ENCODE measurements around the gene TCEAL9. TPM values are rescaled to one million over a fixed set of nuclear protein-coding genes. Genes with fewer than 3 reads are reported as not detected.
A peak's percentile ranks its signal among the peaks of the same experiment; 100 is the strongest.
"Not testable (repeated sequence)": the region's sequence is repeated elsewhere in the genome, so short reads cannot be mapped to it uniquely, and the experiment has no call there.

TCEAL9 gene, protein sequence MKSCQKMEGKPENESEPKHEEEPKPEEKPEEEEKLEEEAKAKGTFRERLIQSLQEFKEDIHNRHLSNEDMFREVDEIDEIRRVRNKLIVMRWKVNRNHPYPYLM
- 2.5 TPM for total RNA-seq

- no peaks in the 10 kb centered on the region for H3K4me1 ChIP-seq (ENCODE audit: insufficient read depth, low read length)
- H3K27me3 ChIP-seq (ENCODE audit: insufficient read depth, low read length) = no peaks in the 10 kb centered on the region
- H3K9me3 ChIP-seq (ENCODE audit: low read depth, low read length) = no peaks in the 10 kb centered on the region
- H3K4me3 ChIP-seq (ENCODE audit: low read length) = peak within 1 kb of the TSS; percentile 45
Observed at GRCh38 chrX:103356130-103356798, at the start of gene TCEAL9. Gene TCEAL9, plus strand, starts transcription at chrX:103356506. Its CDS starts 1,179 bp downstream, at chrX:103357685.

DNA sequence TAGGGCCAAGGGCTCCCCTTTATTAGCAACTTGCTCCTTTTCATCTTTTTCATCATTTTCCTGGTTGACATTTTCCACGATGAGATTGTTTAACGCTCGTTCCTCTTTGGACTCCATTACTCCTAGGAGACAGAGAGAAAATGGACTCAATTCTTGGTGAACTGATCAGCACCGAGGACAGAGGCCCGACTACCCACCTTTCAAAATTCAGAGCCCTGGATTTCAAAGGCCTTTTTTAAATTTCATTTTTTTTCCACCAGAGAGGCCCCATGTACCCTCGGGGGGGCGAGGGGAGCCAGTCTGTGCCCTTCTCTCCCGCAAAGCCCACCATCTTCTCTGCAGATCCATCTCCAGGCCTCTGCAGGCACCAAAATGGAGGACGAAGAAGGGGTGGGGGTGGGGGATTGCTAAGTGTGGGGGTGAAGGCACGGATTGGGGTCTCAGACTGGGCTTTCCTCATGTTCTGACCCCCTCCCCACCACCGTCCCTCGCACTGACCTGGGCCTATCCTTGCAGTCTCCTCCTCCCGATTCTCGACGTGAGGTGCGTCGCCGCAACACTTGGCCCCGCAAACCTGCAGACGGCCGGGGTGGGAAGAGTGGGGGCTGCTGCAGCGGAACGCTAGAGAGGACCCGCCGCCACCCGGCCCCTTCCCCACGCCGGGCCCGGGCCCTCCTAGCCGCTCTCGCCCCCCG, 46.3 kb upstream of the TCEAL9 start:
- Histone ChIP-seq H3K4me3 (ENCODE audit: low read length) (peak overlapping the region; percentile 43), H3K9me3 (ENCODE audit: low read depth, low read length) (no peaks in the 10 kb centered on the region), H3K27me3 (ENCODE audit: insufficient read depth, low read length) (no peaks in the 10 kb centered on the region), H3K4me1 (ENCODE audit: insufficient read depth, low read length) (no peaks in the 10 kb centered on the region)

- Histone ChIP-seq H3K27me3 (ENCODE audit: insufficient read depth, low read length) (no peaks in the 10 kb centered on the region), H3K4me3 (ENCODE audit: low read length) (peak within 1 kb of the TSS; percentile 43), H3K9me3 (ENCODE audit: low read depth, low read length) (no peaks in the 10 kb centered on the region), H3K4me1 (ENCODE audit: insufficient read depth, low read length) (no peaks in the 10 kb centered on the region)
Observed at GRCh38 chrX:103310555-103311398, 45.5 kb upstream of the TCEAL9 start, which contains the start of gene BEX2. Gene BEX2, minus strand, starts transcription at chrX:103310990. Its CDS starts 1,014 bp downstream, at chrX:103309976.

DNA sequence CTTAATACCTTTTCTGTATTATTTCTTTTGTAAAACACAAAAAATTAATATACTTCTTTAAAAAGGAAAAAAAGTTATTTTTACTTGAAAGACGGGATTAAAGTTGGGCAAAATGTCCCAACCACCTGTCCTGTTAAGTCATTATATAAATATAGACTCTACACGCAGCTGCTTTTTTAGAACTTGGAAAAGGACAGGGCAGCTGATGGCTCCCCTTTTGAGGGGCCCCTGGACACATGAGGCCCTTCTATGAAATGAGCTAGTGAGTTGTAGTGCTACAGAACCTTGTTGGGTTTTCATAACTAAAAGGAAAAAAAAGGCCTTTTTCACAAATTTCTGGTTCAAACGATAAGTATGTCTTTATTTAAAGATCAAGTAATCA, 44.9 kb upstream of the TCEAL9 start:
- no peaks in the 10 kb centered on the region for H3K4me1 ChIP-seq (ENCODE audit: insufficient read depth, low read length)
- no peak overlapping the region for H3K4me3 ChIP-seq (ENCODE audit: low read length)
- no peaks in the 10 kb centered on the region for H3K9me3 ChIP-seq (ENCODE audit: low read depth, low read length)

GRCh38 chrX:103329991-103330390, 26.3 kb upstream of the TCEAL9 start, which contains the start of gene TCEAL7:
Gene TCEAL7, plus strand, starts transcription at chrX:103330239. Its CDS starts 1,165 bp downstream, at chrX:103331404.
- Histone ChIP-seq H3K9me3 (ENCODE audit: low read depth, low read length) (no peaks in the 10 kb centered on the region), H3K4me3 (ENCODE audit: low read length) (no peak within 1 kb of the TSS), H3K27me3 (ENCODE audit: insufficient read depth, low read length) (peaks cover 9% of the 10 kb centered on the region), H3K4me1 (ENCODE audit: insufficient read depth, low read length) (no peaks in the 10 kb centered on the region)

More for the DNA sequence above, 44.9 kb upstream of the TCEAL9 start:
- no peaks in the 10 kb centered on the region for H3K27me3 ChIP-seq (ENCODE audit: insufficient read depth, low read length)

GRCh38 chrX:103330681-103331288, 25.5 kb upstream of the TCEAL9 start:
- Histone ChIP-seq H3K27me3 (ENCODE audit: insufficient read depth, low read length) (peaks cover 9% of the 10 kb centered on the region), H3K9me3 (ENCODE audit: low read depth, low read length) (no peaks in the 10 kb centered on the region), H3K4me1 (ENCODE audit: insufficient read depth, low read length) (no peaks in the 10 kb centered on the region), H3K4me3 (ENCODE audit: low read length) (no peak overlapping the region)

GRCh38 chrX:103338663-103339062, 17.6 kb upstream of the TCEAL9 start:
- Histone ChIP-seq H3K4me3 (ENCODE audit: low read length) (no peak overlapping the region), H3K4me1 (ENCODE audit: insufficient read depth, low read length) (no peaks in the 10 kb centered on the region), H3K9me3 (ENCODE audit: low read depth, low read length) (no peaks in the 10 kb centered on the region), H3K27me3 (ENCODE audit: insufficient read depth, low read length) (no peaks in the 10 kb centered on the region)

DNA sequence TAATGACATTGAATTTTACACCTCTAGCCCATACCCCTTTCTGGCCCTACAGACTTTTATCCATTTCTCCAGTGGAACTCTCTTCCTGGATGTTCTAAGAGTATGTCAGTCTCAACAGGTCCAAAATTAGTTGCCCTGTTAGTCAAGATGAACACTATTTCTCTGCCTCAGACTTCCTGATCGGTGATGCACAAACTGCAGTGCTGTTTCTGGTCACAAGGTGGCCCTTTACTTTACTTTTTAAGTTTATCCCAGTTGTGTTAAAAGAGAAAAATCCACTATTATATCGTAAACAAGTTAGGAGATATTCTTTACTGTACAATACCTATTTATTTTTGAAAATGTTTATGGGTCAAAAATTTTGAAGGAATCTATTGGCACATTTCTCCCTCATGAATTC, 13.2 kb upstream of the TCEAL9 start:
- Histone ChIP-seq H3K9me3 (ENCODE audit: low read depth, low read length) (no peaks in the 10 kb centered on the region), H3K4me1 (ENCODE audit: insufficient read depth, low read length) (no peaks in the 10 kb centered on the region), H3K27me3 (ENCODE audit: insufficient read depth, low read length) (no peaks in the 10 kb centered on the region), H3K4me3 (ENCODE audit: low read length) (no peak overlapping the region)

DNA sequence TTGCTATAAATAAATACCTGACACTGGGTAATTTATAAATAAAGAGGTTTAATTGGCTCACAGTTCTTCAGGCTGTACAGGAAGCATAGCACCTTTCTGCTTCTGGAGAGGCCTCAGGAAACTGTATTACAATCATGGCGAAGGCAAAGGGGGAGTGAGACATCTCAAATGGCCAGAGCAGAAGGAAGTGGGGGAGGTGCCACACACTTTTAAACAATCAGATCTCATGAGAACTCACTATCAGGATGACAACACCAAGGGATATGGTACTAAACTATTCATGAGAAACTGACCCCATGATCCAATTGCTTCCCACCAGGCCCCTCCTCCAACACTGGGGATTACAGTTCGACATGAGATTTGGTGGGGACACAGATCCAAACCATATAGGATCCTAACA, 11.7 kb upstream of the TCEAL9 start:
- H3K4me3 ChIP-seq (ENCODE audit: low read length) = no peak overlapping the region
- H3K9me3 ChIP-seq (ENCODE audit: low read depth, low read length) = no peaks in the 10 kb centered on the region
- no peaks in the 10 kb centered on the region for H3K27me3 ChIP-seq (ENCODE audit: insufficient read depth, low read length)
- H3K4me1 ChIP-seq (ENCODE audit: insufficient read depth, low read length) = no peaks in the 10 kb centered on the region

DNA sequence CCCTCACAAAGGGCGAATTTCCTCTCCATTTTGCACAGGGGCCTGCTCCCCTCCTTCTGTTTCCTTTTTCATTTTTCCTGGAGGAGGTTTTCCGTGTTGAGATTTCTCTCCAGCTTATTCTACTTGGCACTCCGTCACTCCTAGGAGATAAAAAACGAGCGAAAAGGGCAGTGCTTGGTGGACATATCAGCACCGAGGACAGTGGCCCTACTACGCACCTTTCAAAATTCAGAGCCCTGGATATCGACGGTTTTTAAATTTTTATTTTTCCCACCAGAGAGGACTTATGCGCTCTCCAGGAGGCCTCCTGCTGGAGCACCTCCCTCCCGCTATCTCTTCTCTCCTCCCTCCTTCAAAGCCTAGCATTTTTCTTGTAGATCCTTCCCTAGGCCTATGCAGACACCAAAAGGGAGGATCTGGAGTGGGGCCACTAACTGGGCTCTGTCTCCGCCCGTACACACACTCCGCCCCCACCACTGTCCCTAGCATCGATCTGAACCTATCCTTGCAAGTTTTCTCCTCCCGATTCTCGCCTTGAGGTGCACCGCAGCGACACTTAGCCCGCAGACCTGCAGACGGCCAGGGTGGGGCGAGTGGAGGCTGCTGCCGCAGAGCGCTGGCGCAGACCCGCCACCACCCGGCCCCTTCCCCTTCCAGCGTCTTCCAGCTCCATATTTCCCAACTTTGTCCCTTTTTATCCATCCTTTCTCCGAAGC, 8.5 kb upstream of the TCEAL9 start:
- no peaks in the 10 kb centered on the region for H3K9me3 ChIP-seq (ENCODE audit: low read depth, low read length)
- no peaks in the 10 kb centered on the region for H3K4me1 ChIP-seq (ENCODE audit: insufficient read depth, low read length)
- no peaks in the 10 kb centered on the region for H3K27me3 ChIP-seq (ENCODE audit: insufficient read depth, low read length)
- no peak overlapping the region for H3K4me3 ChIP-seq (ENCODE audit: low read length)

GRCh38 chrX:103356858-103357257, 552 bp downstream of the TCEAL9 start:
- peak overlapping the region; percentile 45 for H3K4me3 ChIP-seq (ENCODE audit: low read length)
- no peaks in the 10 kb centered on the region for H3K9me3 ChIP-seq (ENCODE audit: low read depth, low read length)
- H3K4me1 ChIP-seq (ENCODE audit: insufficient read depth, low read length) = no peaks in the 10 kb centered on the region
- no peaks in the 10 kb centered on the region for H3K27me3 ChIP-seq (ENCODE audit: insufficient read depth, low read length)

DNA sequence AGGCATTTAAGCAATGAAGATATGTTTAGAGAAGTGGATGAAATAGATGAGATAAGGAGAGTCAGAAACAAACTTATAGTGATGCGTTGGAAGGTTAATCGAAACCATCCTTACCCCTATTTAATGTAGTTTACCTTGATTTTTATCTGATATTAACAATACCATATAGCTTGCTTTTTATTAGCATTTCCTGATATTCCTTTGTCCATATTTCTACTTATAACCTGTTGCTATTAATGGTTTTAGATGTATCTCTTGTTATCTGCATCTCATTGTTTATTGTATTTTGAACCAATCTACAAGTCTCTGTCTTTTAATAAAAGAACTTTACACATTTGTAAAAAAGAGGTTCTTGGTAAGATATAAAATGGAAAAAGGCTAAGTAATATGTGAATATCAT, 1.6 kb downstream of the TCEAL9 start:
- Histone ChIP-seq H3K4me3 (ENCODE audit: low read length) (no peak overlapping the region), H3K4me1 (ENCODE audit: insufficient read depth, low read length) (no peaks in the 10 kb centered on the region), H3K27me3 (ENCODE audit: insufficient read depth, low read length) (no peaks in the 10 kb centered on the region), H3K9me3 (ENCODE audit: low read depth, low read length) (no peaks in the 10 kb centered on the region)

DNA sequence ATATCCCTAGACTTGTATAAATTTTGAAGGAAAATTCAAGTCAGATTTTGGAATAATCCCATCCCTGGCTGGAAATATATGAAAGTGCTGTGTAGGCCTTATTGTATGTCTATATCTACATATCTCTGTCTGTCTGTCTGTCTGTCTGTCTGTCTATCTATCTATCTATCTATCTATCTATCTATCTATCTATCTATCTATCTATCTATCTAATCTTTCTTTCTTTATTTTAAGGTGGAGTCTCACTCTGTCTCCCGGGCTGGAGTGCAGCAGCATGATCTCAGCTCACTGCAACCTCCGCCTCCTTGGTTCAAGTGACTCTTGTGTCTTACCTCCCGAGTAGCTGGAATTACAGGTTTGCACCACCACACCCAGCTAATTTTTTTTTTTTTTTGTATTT, 3.3 kb downstream of the TCEAL9 start:
- not testable (repeated sequence) for H3K4me3 ChIP-seq (ENCODE audit: low read length); H3K9me3 ChIP-seq (ENCODE audit: low read depth, low read length); H3K27me3 ChIP-seq (ENCODE audit: insufficient read depth, low read length)

DNA sequence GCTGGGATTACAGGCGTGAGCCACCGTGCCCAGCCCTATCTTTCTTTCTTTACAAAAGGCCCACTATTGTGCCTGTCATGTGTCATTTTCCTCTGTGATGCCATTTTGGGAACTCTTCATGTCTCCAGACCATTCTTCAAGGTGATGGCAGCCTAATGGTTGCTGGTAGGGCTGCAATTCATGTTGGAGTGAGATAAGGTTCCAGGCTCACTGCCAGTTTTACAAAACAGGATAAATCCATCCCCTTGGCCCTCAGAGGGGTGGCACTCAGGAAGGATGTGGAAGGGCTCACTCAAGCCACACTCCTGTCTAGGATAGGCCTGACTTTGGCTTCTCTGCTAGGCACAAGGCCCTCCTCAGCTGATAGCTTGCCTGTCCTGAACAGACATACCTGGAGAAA, 3.8 kb downstream of the TCEAL9 start:
- H3K4me1 ChIP-seq (ENCODE audit: insufficient read depth, low read length) = no peaks in the 10 kb centered on the region
- no peaks in the 10 kb centered on the region for H3K27me3 ChIP-seq (ENCODE audit: insufficient read depth, low read length)
- H3K4me3 ChIP-seq (ENCODE audit: low read length) = no peak overlapping the region
- H3K9me3 ChIP-seq (ENCODE audit: low read depth, low read length) = no peaks in the 10 kb centered on the region

More for the DNA sequence above, 3.3 kb downstream of the TCEAL9 start:
- H3K4me1 ChIP-seq (ENCODE audit: insufficient read depth, low read length) = not testable (repeated sequence)

Data from mononuclear cell (primary cell).